ENCODE measurements around the gene RIMKLB. TPM values are rescaled to one million over a fixed set of nuclear protein-coding genes. Genes with fewer than 3 reads are reported as not detected.

RIMKLB gene
- total and polyA plus RNA-seq, 10 of the 15 experiments (the other 5 are each of a cell fraction or from before 2014, with no cell fraction given): 0.15 to 0.83 (median 0.46) TPM

GRCh38 chr12:8672381-8672780 is 25.4 kb upstream of the RIMKLB start:
- CTCF ChIA-PET: no interaction called here
- FAIRE-seq (no peak), DNase-seq (ENCODE audit: low read depth, low spot score) (no peak), ATAC-seq (no peak)
- H3K9ac ChIP-seq (ENCODE audit: control insufficient read depth, insufficient read depth, low read length): no peak overlapping the region
- H3K4me2 ChIP-seq (ENCODE audit: control insufficient read depth, insufficient read depth): no peak overlapping the region
- H4K20me1 ChIP-seq (ENCODE audit: control insufficient read depth, insufficient read depth): no peaks in the 10 kb centered on the region
- H3K4me1 ChIP-seq (ENCODE audit: control insufficient read depth, insufficient read depth, low read length): no peaks in the 10 kb centered on the region
- H3K9me3 ChIP-seq (replicated peaks; ENCODE audit: control insufficient read depth, insufficient read depth, low read length): peaks cover 3% of the 10 kb centered on the region; the same call in 1 of the 3 replicates
- POLR2A ChIA-PET: no interaction called here
- in situ Hi-C loops (cut with MboI) (no loop called here), intact Hi-C loops (cut with micrococcal nuclease; ENCODE audit: unreplicated experiment) (no loop called here)
- no peak overlapping the region for H3K27ac ChIP-seq (ENCODE audit: control insufficient read depth, insufficient read depth)
- H3K27me3 ChIP-seq (replicated peaks in 1 of 2; ENCODE audit: control insufficient read depth in 2 of 2, insufficient read depth in 2 of 2, low read length in 1 of 2): no peaks in the 10 kb centered on the region
- no peaks in the 10 kb centered on the region for H3K36me3 ChIP-seq (ENCODE audit: control insufficient read depth in 2 of 2, insufficient read depth in 2 of 2, low read length in 1 of 2)
- H2AFZ ChIP-seq (ENCODE audit: control insufficient read depth, low read depth, low read length): no peak overlapping the region
- no peak overlapping the region for H3K4me3 ChIP-seq
- RAD21 ChIA-PET (ENCODE audit: unreplicated experiment): interaction anchor here (0.6 kb wide), 1 partner anchor 15 kb away, joined by 6 read pairs; no protein-coding TSS in a partner anchor
- SMC1A ChIA-PET (ENCODE audit: uncharacterized antibody, unreplicated experiment): no interaction called here
- BruUV-seq (replicated peaks): no TSS peak
- no peaks in the 10 kb centered on the region for H3K79me2 ChIP-seq (ENCODE audit: control insufficient read depth, insufficient read depth, low read length)
- 50% methylated on average over 4 of the region's 5 CpGs for WGBS (ENCODE audit: insufficient coverage, insufficient replicate concordance, low lambda C conversion rate, missing lambda C conversion rate)
- TF ChIP-seq MTA2 (IDR thresholded peaks at IDR 0.05; ENCODE audit: low read depth) (no peak), POLR2AphosphoS5 (IDR thresholded peaks at IDR 0.05; ENCODE audit: low read length) (no peak), HDAC2 (IDR thresholded peaks at IDR 0.05) (no peak), CHD2 (IDR thresholded peaks at IDR 0.05; ENCODE audit: borderline replicate concordance, low read depth, low read length) (no peak), MYC (IDR thresholded peaks at IDR 0.05; ENCODE audit: insufficient read depth, insufficient read length, insufficient replicate concordance, low read length, severe bottlenecking) (no peak), EED (IDR thresholded peaks at IDR 0.05; ENCODE audit: low read depth) (no peak), ZBED1 (IDR thresholded peaks at IDR 0.05; ENCODE audit: borderline replicate concordance) (no peak), ZBTB11 (CRISPR knock-in tag; IDR thresholded peaks at IDR 0.05) (no peak), KLF5 (IDR thresholded peaks at IDR 0.05; ENCODE audit: partially characterized antibody) (no peak), NFYA (IDR thresholded peaks at IDR 0.05; ENCODE audit: borderline replicate concordance, low read depth, low read length) (no peak), LARP7 (IDR thresholded peaks at IDR 0.05) (no peak), MEF2A (IDR thresholded peaks at IDR 0.05; ENCODE audit: insufficient read depth, low read depth, low read length) (no peak), NFXL1 (IDR thresholded peaks at IDR 0.05; ENCODE audit: borderline replicate concordance) (no peak), STAT3 (IDR thresholded peaks at IDR 0.05; ENCODE audit: low read depth, low read length) (no peak), PBX3 (IDR thresholded peaks at IDR 0.05; ENCODE audit: insufficient replicate concordance, low read depth, low read length) (no peak), EGR1 (IDR thresholded peaks at IDR 0.05; ENCODE audit: borderline replicate concordance in 1 of 2, low read depth in 2 of 2, low read length in 2 of 2) (no peak), ZBTB33 (IDR thresholded peaks at IDR 0.05) (no peak), CREM (IDR thresholded peaks at IDR 0.05; ENCODE audit: low read depth) (no peak), IKZF1 (conservative IDR thresholded peaks at IDR 0.05) (no peak)
